Epithelial cell of esophagus (primary cell): ENCODE measurements around the gene ARL8A.

Experiments used
- DNase-seq: peaks from one replicate; pipeline ENCODE4 v3.0.0; 2010; ENCODE audit warnings: low read depth
- H3K4me3 ChIP-seq: 2 replicates; pipeline ENCODE4 v1.5.1; 2011; ENCODE audit warnings: mild to moderate bottlenecking, low read length, control low read depth
- TF ChIP-seq, protein P1 (sequence below): IDR thresholded peaks from 2 replicates; pipeline ENCODE4 v1.5.1; 2011; ENCODE audit warnings: low read depth, mild to moderate bottlenecking, low read length, control low read depth, inconsistent platforms; ENCODE audit not compliant: insufficient read depth; ENCODE audit errors: missing control alignments

Gene ARL8A

DNA sequence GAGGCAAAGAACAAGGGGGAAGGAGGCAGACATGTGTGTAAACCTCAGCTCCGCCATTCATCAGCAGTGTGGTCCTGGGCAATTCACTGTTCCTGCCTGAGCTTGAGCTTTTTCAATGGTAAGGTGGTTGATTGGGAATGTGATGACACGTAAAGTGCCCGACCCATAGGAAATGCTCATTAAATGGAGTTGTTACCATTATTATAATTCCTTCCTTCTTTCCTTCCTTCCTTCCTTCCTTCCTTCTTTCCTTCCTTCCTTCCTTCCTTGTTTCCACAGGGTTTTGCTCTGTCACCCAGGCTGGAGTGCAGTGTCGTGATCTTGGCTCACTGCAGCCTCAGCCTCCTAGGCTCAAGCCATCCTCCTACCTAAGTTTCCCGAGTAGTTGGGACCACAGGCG, 17.5 kb downstream of the ARL8A start:
- TF ChIP-seq, protein P1, sequence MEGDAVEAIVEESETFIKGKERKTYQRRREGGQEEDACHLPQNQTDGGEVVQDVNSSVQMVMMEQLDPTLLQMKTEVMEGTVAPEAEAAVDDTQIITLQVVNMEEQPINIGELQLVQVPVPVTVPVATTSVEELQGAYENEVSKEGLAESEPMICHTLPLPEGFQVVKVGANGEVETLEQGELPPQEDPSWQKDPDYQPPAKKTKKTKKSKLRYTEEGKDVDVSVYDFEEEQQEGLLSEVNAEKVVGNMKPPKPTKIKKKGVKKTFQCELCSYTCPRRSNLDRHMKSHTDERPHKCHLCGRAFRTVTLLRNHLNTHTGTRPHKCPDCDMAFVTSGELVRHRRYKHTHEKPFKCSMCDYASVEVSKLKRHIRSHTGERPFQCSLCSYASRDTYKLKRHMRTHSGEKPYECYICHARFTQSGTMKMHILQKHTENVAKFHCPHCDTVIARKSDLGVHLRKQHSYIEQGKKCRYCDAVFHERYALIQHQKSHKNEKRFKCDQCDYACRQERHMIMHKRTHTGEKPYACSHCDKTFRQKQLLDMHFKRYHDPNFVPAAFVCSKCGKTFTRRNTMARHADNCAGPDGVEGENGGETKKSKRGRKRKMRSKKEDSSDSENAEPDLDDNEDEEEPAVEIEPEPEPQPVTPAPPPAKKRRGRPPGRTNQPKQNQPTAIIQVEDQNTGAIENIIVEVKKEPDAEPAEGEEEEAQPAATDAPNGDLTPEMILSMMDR: no peak
- no peak overlapping the region for H3K4me3 ChIP-seq
- no peak for DNase-seq

DNA sequence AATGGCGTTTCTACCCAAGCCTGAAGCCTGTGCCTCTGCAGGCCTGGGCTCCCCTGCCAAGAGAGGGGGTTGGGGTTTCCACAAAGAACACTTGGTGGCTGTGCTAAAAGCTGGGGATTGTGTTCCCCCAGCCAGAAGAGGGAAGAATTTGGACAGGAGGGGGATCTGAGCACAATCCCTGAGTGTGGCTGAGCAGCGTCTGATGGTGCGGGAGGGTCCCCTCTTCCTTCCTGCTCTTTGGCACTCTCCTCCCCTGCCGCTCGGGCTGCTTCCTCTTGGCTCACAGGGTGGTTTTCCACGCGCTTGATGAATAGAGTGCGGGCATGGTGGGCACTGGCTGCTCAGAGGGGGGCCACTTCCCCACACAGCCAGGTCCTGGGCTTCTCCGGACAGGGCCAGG, 18.1 kb downstream of the ARL8A start:
- DNase-seq: no peak
- TF ChIP-seq, protein P1: no peak

DNA sequence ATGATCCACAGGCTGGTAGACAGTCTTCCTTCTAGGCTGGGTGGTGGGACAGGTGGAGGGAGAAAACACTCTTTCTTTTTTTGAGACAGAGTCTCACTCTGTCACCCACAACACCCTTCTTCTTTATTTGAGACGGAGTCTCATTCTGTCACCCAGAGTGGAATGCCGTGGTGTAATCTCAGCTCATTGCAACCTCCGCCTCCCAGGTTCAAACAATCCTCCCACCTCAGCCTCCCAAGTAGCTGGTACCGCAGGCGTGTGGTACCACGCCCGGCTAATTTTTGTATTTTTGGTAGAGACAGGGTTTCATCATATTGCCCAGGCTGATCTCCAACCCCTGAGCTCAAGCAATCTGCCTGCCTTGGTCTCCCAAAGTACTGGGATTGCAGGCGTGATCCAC, 18.9 kb downstream of the ARL8A start:
- DNase-seq: no peak
- H3K4me3 ChIP-seq: no peak overlapping the region
- TF ChIP-seq, protein P1: no peak

More for the DNA sequence above, 18.1 kb downstream of the ARL8A start:
- no peak overlapping the region for H3K4me3 ChIP-seq

DNA sequence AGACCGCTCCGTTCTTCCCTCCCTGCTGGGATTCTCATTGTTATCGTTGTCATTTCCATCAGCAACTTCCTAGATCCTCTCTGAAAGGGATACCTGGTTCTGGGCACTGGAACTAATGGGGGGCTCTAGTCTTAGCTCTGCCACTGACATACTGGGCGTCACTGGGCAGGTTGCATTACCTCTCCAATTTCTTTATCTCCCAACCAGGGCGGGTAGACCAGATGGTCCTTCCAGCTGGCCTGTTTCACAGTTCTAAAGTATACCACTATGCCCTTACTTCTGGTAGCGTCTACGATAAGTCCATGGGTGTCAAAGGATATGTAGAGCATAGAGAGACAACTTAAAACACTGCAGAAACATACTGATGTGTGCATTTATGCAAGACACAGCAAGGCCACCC, 20.4 kb downstream of the ARL8A start:
- DNase-seq: no peak
- no peak overlapping the region for H3K4me3 ChIP-seq
- TF ChIP-seq, protein P1: no peak

DNA sequence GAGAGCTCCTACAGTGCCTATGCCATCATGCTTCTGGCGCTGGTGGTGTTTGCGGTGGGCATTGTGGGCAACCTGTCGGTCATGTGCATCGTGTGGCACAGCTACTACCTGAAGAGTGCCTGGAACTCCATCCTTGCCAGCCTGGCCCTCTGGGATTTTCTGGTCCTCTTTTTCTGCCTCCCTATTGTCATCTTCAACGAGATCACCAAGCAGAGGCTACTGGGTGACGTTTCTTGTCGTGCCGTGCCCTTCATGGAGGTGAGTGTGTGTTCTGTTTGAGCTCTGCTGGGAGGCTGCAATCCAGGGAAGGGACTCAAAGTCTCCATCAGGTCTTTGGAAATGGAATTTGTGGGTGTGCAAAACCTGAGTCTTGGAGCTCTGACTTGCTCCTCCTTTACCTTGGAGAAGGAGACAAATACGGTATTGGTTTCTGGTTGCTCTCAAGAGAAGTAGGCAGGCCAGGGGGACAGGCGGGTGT, 21.2 kb downstream of the ARL8A start:
- no peak overlapping the region for H3K4me3 ChIP-seq
- TF ChIP-seq, protein P1: no peak
- DNase-seq: no peak

DNA sequence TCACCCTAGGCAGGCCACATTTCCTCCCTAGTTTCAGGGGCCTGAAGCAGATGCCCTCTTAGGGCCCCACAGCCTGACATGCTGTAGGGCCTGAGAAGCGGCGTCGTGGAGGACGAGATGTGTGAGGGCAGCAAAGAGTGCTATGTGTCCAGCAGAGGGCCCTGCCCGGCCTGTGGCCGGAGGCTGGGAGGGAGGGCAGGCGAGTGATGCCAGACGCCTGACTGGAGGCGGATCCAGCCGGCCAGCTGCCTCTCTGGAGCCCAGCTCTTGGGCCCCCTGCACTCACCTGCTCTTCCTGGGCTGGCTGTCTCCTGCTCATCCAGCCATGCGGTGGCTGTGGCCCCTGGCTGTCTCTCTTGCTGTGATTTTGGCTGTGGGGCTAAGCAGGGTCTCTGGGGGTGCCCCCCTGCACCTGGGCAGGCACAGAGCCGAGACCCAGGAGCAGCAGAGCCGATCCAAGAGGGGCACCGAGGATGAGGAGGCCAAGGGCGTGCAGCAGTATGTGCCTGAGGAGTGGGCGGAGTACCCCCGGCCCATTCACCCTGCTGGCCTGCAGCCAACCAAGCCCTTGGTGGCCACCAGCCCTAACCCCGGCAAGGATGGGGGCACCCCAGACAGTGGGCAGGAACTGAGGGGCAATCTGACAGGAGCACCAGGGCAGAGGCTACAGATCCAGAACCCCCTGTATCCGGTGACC, 21.8 kb downstream of the ARL8A start, which contains the start of gene GPR37L1:
Gene GPR37L1, plus strand, starts transcription at position 279 of the 697 bp plus-strand sequence. Its CDS starts 47 bp downstream, at position 326.
- DNase-seq: no peak
- H3K4me3 ChIP-seq: no peak within 1 kb of the TSS
- TF ChIP-seq, protein P1: no peak

DNA sequence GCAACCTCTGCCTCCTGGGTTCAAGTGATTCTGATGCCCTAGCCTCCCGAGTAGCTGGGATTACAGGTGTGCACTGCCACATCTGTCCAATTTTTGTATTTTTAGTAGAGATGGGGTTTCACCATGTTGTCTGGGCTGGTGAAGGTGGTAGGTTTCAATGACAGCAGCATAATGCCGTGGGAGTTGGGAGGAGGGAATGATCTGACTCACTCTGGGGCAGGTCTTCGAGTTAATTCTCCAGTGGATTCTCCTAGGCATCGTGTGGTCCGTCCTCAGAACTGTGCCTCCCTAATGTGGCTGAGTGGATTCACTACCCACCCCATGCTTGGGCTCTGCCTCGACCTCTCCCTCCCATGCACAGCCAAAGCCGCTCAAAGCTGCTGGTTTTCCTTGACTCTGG, 23.5 kb downstream of the ARL8A start:
- H3K4me3 ChIP-seq: no peak overlapping the region
- TF ChIP-seq, protein P1: no peak
- DNase-seq: no peak
